Stimulated activated CD8-positive, alpha-beta memory T cell treated with anti-CD3 and anti-CD28 coated beads, Interleukin-7, amount 100 ng/mL, for 4 hours (primary cell): ENCODE data around the gene ZNF329.
A peak's percentile ranks its signal among the peaks of the same experiment; 100 is the strongest.

Experiments
- DNase-seq, 2 donors: peaks; one replicate each; pipeline ENCODE4 v3.0.0-alpha.2; 2020; ENCODE audit warnings: low read depth in 2 of 2

Gene ZNF329

GRCh38 chr19:58118979-58119733 is 31.4 kb downstream of the ZNF329 start:
- no peak for DNase-seq

GRCh38 chr19:58117841-58118575 is 32.6 kb downstream of the ZNF329 start:
- DNase-seq, result no peak

GRCh38 chr19:58108546-58108817 is 42.1 kb downstream of the ZNF329 start:
- no peak for DNase-seq

GRCh38 chr19:58107778-58108545 is 42.6 kb downstream of the ZNF329 start:
- DNase-seq, result no peak

- DNase-seq, result no peak
Measured at GRCh38 chr19:58098682-58098998, 51.9 kb downstream of the ZNF329 start.

- DNase-seq, result peak; percentile 94
Measured at GRCh38 chr19:58097781-58098681, 52.6 kb downstream of the ZNF329 start, which contains the start of gene ZSCAN18. ZSCAN18 (minus strand) TSS chr19:58098231; CDS start chr19:58090267, 7,964 bp downstream.

GRCh38 chr19:58097349-58097748 is 53.2 kb downstream of the ZNF329 start:
- DNase-seq, result no peak

- DNase-seq, result no peak
Measured at GRCh38 chr19:58096884-58097283, 53.7 kb downstream of the ZNF329 start.

- no peak for DNase-seq
Measured at GRCh38 chr19:58095328-58095727, 55.3 kb downstream of the ZNF329 start.

GRCh38 chr19:58093071-58093470 is 57.5 kb downstream of the ZNF329 start:
- no peak for DNase-seq

GRCh38 chr19:58091251-58091995 is 59.2 kb downstream of the ZNF329 start:
- no peak for DNase-seq

GRCh38 chr19:58089846-58090245 is 60.7 kb downstream of the ZNF329 start:
- no peak for DNase-seq

GRCh38 chr19:58088521-58089052 is 62.0 kb downstream of the ZNF329 start:
- no peak for DNase-seq

GRCh38 chr19:58086825-58087710 is 63.5 kb downstream of the ZNF329 start:
- no peak for DNase-seq

GRCh38 chr19:58085348-58085875 is 65.2 kb downstream of the ZNF329 start:
- no peak for DNase-seq

GRCh38 chr19:58084596-58085347 is 65.8 kb downstream of the ZNF329 start:
- no peak for DNase-seq

- DNase-seq, result no peak
Measured at GRCh38 chr19:58083021-58083420, 67.6 kb downstream of the ZNF329 start.

- no peak for DNase-seq
Measured at GRCh38 chr19:58079792-58080191, 70.8 kb downstream of the ZNF329 start.
